Renal cortex interstitium (tissue), 11 donors: ENCODE results near the gene ENTPD1. TPM values are rescaled to one million over a fixed set of nuclear protein-coding genes. Genes with fewer than 3 reads are reported as not detected.
A peak's percentile ranks its signal among the peaks of the same experiment; 100 is the strongest.
"Not testable (repeated sequence)": the region's sequence is repeated elsewhere in the genome, so short reads cannot be mapped to it uniquely, and the experiment has no call there.

ENCODE experiments used
- DNase-seq, 11 donors: peaks; one replicate each; pipeline ENCODE4 v3.0.0-alpha.2; 2013; ENCODE audit warnings: low read depth in 9 of 11, low spot score in 4 of 11; ENCODE audit errors: extremely low read depth in 1 of 11
- polyA plus RNA-seq, 3 donors: library from polyadenylated mRNA; unstranded; fragments of 120-200 nt; gene quantifications; one replicate each; pipeline ENCODE4 v1.2.1, GENCODE V29; 2013; ENCODE audit not compliant: insufficient read length in 3 of 3

ENTPD1 gene
- polyA plus RNA-seq, 3 donors: 18.1 to 20.0 (median 19.8) TPM

- peak in 4 of 11 donors; percentile 19 to 35 (median 28) for DNase-seq
Measured at GRCh38 chr10:95881316-95881715, 125.4 kb downstream of the ENTPD1 start.

- no peak for DNase-seq
Measured at GRCh38 chr10:95889830-95890229, 133.9 kb downstream of the ENTPD1 start.

GRCh38 chr10:95896071-95896850 is 140.3 kb downstream of the ENTPD1 start:
- DNase-seq: no peak

- not testable (repeated sequence) for DNase-seq
Measured at GRCh38 chr10:95905897-95906580, 150.1 kb downstream of the ENTPD1 start.

GRCh38 chr10:95906677-95907455 is 150.9 kb downstream of the ENTPD1 start:
- peak in 10 of 11 donors; percentile 29 to 67 (median 56) for DNase-seq

GRCh38 chr10:95907456-95908253 is 151.7 kb downstream of the ENTPD1 start, which contains the start of gene CC2D2B:
Gene CC2D2B (plus strand): TSS chr10:95907975. CDS start chr10:95911324, 3,349 bp downstream.
- peak in 10 of 11 donors; percentile 69 to 82 (median 73) for DNase-seq

- DNase-seq: no peak
Measured at GRCh38 chr10:95908450-95908849, 152.5 kb downstream of the ENTPD1 start.

- no peak for DNase-seq
Measured at GRCh38 chr10:95909561-95909960, 153.6 kb downstream of the ENTPD1 start.

- DNase-seq: not testable (repeated sequence)
Measured at GRCh38 chr10:95916039-95916438, 160.1 kb downstream of the ENTPD1 start.

Other genes starting within 250 kb of the ENTPD1 start
- gene SORBS1, start 194.8 kb upstream of the ENTPD1 start, polyA plus RNA-seq: 10 to 100 TPM; 30.9 to 37.1 (median 35.2) TPM
- gene ALDH18A1, start 99.5 kb upstream of the ENTPD1 start, polyA plus RNA-seq: 10 to 100 TPM; 74.3 to 81.7 (median 75.0) TPM
- 10 to 100 TPM; 75.5 to 79.1 (median 78.2) TPM for gene TCTN3, start 62.2 kb upstream of the ENTPD1 start, polyA plus RNA-seq
- 1 to 10 TPM; 1.0 to 2.4 (median 1.3) TPM for gene CC2D2B, start 151.8 kb downstream of the ENTPD1 start, polyA plus RNA-seq